Skeletal muscle tissue (tissue), 4 donors: Measurements from ENCODE around the gene ABCA13. TPM values are rescaled to one million over a fixed set of nuclear protein-coding genes. Genes with fewer than 3 reads are reported as not detected.

Source experiments
- H3K27ac ChIP-seq: one replicate; pipeline ENCODE4 v1.7.0; 2013; ENCODE audit warnings: mild to moderate bottlenecking, low read depth, low read length, inconsistent platforms
- H3K27me3 ChIP-seq, 3 donors: one replicate each; pipeline ENCODE4 v1.7.0; 2013; ENCODE audit warnings: low read length in 3 of 3; ENCODE audit not compliant: control insufficient read depth in 3 of 3, insufficient read depth in 3 of 3
- H3K36me3 ChIP-seq, 3 donors: one replicate each; pipeline ENCODE4 v1.7.0; 2013; ENCODE audit warnings: low read length in 3 of 3; ENCODE audit not compliant: control insufficient read depth in 3 of 3, insufficient read depth in 3 of 3
- H3K4me1 ChIP-seq, 3 donors: one replicate each; pipeline ENCODE4 v1.7.0; 2013; ENCODE audit warnings: low read length in 3 of 3, mild to moderate bottlenecking in 3 of 3; ENCODE audit not compliant: control insufficient read depth in 3 of 3, insufficient read depth in 3 of 3
- H3K4me3 ChIP-seq, 3 donors: one replicate each; pipeline ENCODE4 v1.7.0; 2013; ENCODE audit warnings: low read length in 3 of 3
- H3K9ac ChIP-seq, 3 donors: one replicate each; pipeline ENCODE4 v1.7.0; 2013; ENCODE audit warnings: low read length in 3 of 3, mild to moderate bottlenecking in 3 of 3, moderate library complexity in 2 of 3, low read depth in 1 of 3
- H3K9me3 ChIP-seq, 3 donors: one replicate each; pipeline ENCODE4 v1.7.0; 2013; ENCODE audit warnings: low read length in 3 of 3; ENCODE audit not compliant: control insufficient read depth in 3 of 3
- total RNA-seq: library from RNA; depleted of rRNA; stranded (reverse); fragments of >200 nt; gene quantifications from one replicate; pipeline ENCODE4 v1.2.3, GENCODE V29; 2014
- donor health status: Osteomylitis.

Gene ABCA13
- total RNA-seq, 1 donor from 2014 or later = 0.52 TPM

GRCh38 chr7:48628793-48629349 is 457.6 kb downstream of the ABCA13 start:
- Histone ChIP-seq H3K9me3 (no peaks in the 10 kb centered on the region), H3K4me1 (no peaks in the 10 kb centered on the region), H3K36me3 (no peaks in the 10 kb centered on the region), H3K27me3 (no peaks in the 10 kb centered on the region), H3K27ac (no peak overlapping the region), H3K4me3 (no peak overlapping the region), H3K9ac (no peak overlapping the region)

GRCh38 chr7:48634116-48634632 is 462.9 kb downstream of the ABCA13 start:
- Histone ChIP-seq H3K4me1 (no peaks in the 10 kb centered on the region), H3K9ac (no peak overlapping the region), H3K4me3 (no peak overlapping the region), H3K36me3 (no peaks in the 10 kb centered on the region), H3K27ac (no peak overlapping the region), H3K27me3 (no peaks in the 10 kb centered on the region), H3K9me3 (peaks cover 0 to 3% (median 0%) of the 10 kb centered on the region in 3 donors)

DNA sequence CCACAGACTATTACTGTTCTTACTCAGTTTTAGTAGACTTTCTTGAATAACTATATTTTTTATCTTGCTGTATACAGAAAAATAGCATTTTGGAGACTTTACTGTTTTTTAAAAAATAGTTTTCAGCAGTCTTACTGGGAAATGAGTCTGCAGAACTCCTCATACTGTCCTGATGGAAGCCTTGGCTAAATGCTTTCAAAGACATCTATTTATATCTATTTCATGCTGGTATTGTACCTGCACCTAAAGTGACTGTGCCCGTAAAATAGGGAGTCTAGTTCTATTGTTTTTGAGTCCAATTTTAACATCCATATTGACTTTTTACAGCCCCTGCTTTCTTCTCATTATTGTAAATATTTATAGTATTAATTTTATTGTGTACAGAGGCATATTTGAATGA is 464.5 kb downstream of the ABCA13 start:
- Histone ChIP-seq H3K4me3 (no peak overlapping the region), H3K27ac (no peak overlapping the region), H3K36me3 (no peaks in the 10 kb centered on the region), H3K9ac (no peak overlapping the region), H3K9me3 (peaks cover 0 to 3% (median 0%) of the 10 kb centered on the region in 3 donors), H3K4me1 (no peaks in the 10 kb centered on the region), H3K27me3 (no peaks in the 10 kb centered on the region)

DNA sequence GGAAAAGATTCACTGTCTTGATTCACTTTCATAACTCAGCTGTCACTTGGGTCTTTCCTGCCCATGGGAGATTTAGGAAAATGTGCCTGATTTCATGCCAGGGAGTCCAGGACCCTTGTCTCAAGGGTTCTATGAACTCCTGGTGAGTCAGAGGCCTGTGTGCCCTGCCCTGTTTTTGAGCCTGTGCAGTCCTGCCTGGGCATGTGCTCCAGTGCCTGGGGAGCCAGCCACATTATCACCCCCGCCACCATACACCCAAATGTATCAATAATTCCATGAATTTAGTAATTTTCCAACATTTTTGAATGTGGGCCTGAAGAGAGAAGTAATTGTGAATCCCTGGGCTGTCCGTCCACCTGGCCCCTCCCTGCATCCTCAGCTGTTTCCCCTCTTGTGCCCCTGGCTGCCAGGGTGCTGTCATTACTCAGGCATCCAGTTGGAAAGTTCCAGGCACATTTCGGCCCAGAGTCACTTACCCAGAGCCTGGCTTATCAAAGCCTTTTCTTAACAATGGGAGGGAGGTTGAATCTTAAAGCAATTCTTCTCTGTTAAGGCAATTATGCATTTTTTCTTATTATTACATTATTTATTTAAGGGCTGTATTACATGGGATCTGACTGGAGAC is 465.2 kb downstream of the ABCA13 start:
- no peak overlapping the region for H3K9ac ChIP-seq
- no peak overlapping the region for H3K4me3 ChIP-seq
- no peaks in the 10 kb centered on the region for H3K27me3 ChIP-seq
- H3K36me3 ChIP-seq = no peaks in the 10 kb centered on the region
- H3K4me1 ChIP-seq = no peaks in the 10 kb centered on the region
- peaks cover 0 to 3% (median 0%) of the 10 kb centered on the region in 3 donors for H3K9me3 ChIP-seq
- no peak overlapping the region for H3K27ac ChIP-seq

DNA sequence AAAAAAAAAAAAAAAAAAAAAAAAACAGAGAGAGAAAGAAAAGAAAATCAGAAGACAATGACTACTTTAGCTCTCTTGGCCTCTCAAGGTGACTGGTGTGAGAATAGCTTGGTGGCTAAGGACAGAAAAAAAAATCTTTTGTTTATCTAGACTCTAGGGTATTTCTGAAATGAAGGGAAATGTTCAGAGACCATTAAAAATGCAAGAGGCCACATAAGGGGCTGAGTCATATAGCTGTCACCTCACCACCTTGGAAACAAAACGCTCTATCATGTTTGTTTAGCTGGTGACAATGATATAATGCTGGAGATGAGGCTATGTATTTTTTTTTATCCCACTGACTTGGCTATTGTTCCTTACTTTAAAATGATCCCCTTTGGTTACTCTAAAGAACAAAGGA is 466.1 kb downstream of the ABCA13 start:
- no peaks in the 10 kb centered on the region for H3K4me1 ChIP-seq
- H3K27ac ChIP-seq = no peak overlapping the region
- H3K27me3 ChIP-seq = no peaks in the 10 kb centered on the region
- peaks cover 0 to 3% (median 0%) of the 10 kb centered on the region in 3 donors for H3K9me3 ChIP-seq
- no peak overlapping the region for H3K9ac ChIP-seq
- H3K4me3 ChIP-seq = no peak overlapping the region
- H3K36me3 ChIP-seq = no peaks in the 10 kb centered on the region

GRCh38 chr7:48638041-48638440 is 466.8 kb downstream of the ABCA13 start:
- Histone ChIP-seq H3K9me3 (peaks cover 0 to 3% (median 0%) of the 10 kb centered on the region in 3 donors), H3K36me3 (no peaks in the 10 kb centered on the region), H3K27ac (no peak overlapping the region), H3K9ac (no peak overlapping the region), H3K4me3 (no peak overlapping the region), H3K27me3 (no peaks in the 10 kb centered on the region), H3K4me1 (no peaks in the 10 kb centered on the region)

- Histone ChIP-seq H3K4me3 (no peak overlapping the region), H3K4me1 (no peaks in the 10 kb centered on the region), H3K27ac (no peak overlapping the region), H3K27me3 (no peaks in the 10 kb centered on the region), H3K36me3 (no peaks in the 10 kb centered on the region), H3K9ac (no peak overlapping the region), H3K9me3 (no peaks in the 10 kb centered on the region)
Observed at GRCh38 chr7:48643431-48644013, 472.3 kb downstream of the ABCA13 start.

- no peak overlapping the region for H3K4me3 ChIP-seq
- no peaks in the 10 kb centered on the region for H3K27me3 ChIP-seq
- no peaks in the 10 kb centered on the region for H3K9me3 ChIP-seq
- no peaks in the 10 kb centered on the region for H3K36me3 ChIP-seq
- H3K9ac ChIP-seq = no peak overlapping the region
- H3K4me1 ChIP-seq = no peaks in the 10 kb centered on the region
- H3K27ac ChIP-seq = no peak overlapping the region
Observed at GRCh38 chr7:48658138-48658537, 486.9 kb downstream of the ABCA13 start.

DNA sequence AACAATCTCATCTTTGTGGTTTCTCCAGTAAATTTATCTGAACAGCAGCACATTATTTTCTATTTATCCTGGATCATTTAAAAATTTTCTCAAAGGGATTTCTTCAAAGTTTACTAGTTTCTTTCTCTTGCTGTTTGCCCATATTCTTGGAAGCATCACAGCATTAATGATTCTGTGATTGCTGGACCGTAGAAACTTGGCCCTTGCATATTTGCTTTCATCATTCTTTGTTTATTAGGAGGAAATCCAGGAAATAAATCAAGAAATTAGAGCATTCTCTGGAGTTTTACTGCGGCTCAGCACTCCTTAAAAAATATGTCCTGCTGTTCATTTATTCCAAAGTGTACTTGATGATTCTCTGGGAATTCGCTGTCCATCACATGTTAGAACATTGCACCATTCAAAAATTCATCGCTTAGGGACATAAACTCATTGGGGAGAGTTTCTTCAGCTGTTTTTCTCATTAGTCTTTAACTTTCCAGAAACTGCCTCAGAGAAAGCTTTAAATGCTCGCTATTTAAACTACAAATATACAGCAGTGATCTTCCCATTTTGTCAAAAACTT is 489.1 kb downstream of the ABCA13 start:
- peaks cover 0 to 2% (median 0%) of the 10 kb centered on the region in 3 donors for H3K9me3 ChIP-seq
- H3K27ac ChIP-seq = no peak overlapping the region

DNA sequence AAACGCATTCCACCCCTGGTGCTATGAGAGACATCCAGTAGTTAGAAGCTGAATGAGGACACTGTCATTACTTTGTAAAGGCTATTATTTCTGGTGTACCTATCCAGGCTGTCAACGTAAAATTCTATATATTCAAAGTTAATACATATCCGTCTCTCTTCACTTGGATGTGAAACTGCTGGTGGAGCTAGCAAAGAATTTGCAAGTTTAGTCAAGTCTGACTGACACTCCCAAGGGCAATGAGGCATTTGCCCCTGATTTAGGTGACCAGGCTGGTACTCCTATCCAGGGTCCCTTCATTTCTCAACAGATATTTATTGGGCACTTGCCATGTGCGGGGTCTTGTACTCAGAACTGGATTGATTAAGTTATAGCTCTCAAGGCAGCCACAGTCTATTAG is 493.0 kb downstream of the ABCA13 start:
- H3K36me3 ChIP-seq = no peaks in the 10 kb centered on the region
- peaks cover 0 to 2% (median 0%) of the 10 kb centered on the region in 3 donors for H3K9me3 ChIP-seq
- H3K27ac ChIP-seq = no peak overlapping the region
- no peaks in the 10 kb centered on the region for H3K4me1 ChIP-seq
- H3K4me3 ChIP-seq = no peak overlapping the region
- no peak overlapping the region for H3K9ac ChIP-seq
- no peaks in the 10 kb centered on the region for H3K27me3 ChIP-seq

More for the DNA sequence above, 489.1 kb downstream of the ABCA13 start:
- Histone ChIP-seq H3K4me1 (no peaks in the 10 kb centered on the region), H3K27me3 (no peaks in the 10 kb centered on the region), H3K4me3 (no peak overlapping the region), H3K36me3 (no peaks in the 10 kb centered on the region), H3K9ac (no peak overlapping the region)
